CMK (cell line): ENCODE measurements around the gene WNT5A.
"Not testable (repeated sequence)": the region's sequence is repeated elsewhere in the genome, so short reads cannot be mapped to it uniquely, and the experiment has no call there.

Experiments used
- DNase-seq: peaks from one replicate; pipeline ENCODE4 v3.0.0-alpha.2; 2010; ENCODE audit warnings: low read depth

Gene WNT5A

GRCh38 chr3:55505776-55506175 lies 18.7 kb upstream of the WNT5A start:
- DNase-seq, result no peak

GRCh38 chr3:55505102-55505501 lies 18.0 kb upstream of the WNT5A start:
- DNase-seq, result not testable (repeated sequence)

DNA sequence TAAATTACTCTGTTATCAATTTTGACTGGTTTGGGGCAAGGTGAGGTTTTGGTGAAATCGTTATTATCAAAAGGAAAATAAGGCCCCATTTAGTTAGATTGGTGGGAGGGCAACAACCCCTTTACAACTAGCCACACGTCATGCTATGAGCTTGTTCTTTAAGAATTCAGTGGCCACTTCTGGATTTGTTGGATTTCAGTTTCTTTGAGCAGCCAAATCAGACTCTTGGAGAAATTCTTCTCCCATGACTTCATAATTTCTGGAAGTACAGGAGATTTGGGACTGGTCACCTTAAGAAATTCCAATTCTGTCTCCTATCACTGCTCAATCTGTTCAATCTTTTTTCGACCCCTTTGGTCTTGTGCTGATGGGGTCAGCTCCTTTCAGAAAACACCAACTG lies 14.8 kb upstream of the WNT5A start:
- DNase-seq, result no peak

- DNase-seq, result no peak
Observed at GRCh38 chr3:55500555-55501330, 13.6 kb upstream of the WNT5A start.

- no peak for DNase-seq
Observed at GRCh38 chr3:55498520-55498919, 11.4 kb upstream of the WNT5A start.

- DNase-seq, result no peak
Observed at GRCh38 chr3:55497250-55497649, 10.1 kb upstream of the WNT5A start.

- no peak for DNase-seq
Observed at GRCh38 chr3:55494976-55495375, 7.9 kb upstream of the WNT5A start.

- DNase-seq, result no peak
Observed at GRCh38 chr3:55492976-55493375, 5.9 kb upstream of the WNT5A start.

DNA sequence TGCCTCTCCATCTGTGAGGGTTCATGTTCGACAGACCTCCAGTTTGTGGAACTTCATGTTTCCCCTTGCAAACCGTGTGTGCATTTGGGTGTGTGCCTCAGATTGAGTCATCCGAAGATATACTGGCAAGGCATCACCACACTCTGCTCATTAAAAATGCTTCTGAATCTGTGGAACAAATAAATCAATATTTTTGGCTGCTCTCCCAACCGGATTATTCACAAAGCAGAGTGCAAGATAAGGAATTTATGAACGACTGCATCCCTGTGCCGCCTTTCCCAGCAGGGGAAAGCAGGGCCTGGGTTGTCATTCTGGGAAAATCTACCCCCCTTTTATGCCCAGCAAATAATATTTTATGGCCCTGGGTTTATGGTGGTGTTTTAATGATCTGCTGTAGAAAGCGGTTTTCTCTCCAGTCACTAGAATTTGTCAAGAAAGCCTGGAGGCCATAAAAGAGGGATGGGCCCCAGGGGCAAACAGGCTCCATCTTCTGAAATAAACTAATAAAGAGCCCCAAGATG lies 4.2 kb upstream of the WNT5A start:
- no peak for DNase-seq

DNA sequence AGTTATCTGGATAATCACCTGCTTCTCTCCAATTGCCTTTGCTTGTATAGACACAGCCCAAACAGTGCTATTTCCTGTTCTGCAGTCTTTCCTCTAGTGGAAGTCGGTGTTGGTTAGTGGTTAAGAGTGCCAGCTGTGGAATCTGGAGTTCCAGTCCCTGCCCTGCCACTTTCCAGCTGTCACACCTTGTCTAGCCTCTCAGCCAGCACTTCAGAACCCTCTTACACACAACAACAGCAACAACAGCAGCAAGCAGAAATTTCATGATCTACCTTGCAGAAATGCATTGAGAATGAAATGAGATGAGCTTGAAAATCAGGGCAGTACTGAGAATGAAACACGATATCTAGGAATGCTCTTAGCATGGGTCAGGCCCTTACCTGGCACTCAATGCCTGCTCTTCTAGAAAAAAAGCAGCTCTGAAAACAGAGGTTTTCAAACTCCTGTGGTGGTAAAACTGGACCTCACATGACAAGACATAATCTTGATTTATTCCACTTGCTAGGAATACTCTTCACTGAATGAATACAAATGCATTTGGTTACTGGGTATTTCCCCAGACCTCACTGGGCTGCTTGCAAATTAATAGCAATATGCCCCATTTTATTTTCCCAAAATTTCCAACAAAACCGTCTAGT lies 3.3 kb upstream of the WNT5A start:
- DNase-seq, result no peak

DNA sequence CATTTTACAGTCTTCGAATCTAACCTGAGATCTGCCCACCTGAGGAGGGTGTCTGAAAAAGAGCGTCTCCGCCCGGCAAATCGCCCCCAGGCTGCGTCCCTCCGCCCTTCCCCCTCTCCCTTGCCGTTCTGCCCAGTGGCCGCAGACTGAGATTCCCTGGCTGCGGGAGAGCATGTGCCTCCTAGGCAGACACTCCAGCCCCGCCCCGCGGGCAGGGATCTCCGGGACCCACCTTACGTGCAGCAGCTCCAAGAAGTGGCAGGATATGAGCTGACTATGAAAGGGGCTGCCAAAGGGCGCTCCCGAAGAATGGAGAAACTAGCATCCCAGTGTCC lies 2.7 kb upstream of the WNT5A start:
- DNase-seq, result no peak

GRCh38 chr3:55488398-55489055 lies 1.4 kb upstream of the WNT5A start:
- no peak for DNase-seq

GRCh38 chr3:55487381-55488241 lies 505 bp upstream of the WNT5A start:
- DNase-seq, result no peak

DNA sequence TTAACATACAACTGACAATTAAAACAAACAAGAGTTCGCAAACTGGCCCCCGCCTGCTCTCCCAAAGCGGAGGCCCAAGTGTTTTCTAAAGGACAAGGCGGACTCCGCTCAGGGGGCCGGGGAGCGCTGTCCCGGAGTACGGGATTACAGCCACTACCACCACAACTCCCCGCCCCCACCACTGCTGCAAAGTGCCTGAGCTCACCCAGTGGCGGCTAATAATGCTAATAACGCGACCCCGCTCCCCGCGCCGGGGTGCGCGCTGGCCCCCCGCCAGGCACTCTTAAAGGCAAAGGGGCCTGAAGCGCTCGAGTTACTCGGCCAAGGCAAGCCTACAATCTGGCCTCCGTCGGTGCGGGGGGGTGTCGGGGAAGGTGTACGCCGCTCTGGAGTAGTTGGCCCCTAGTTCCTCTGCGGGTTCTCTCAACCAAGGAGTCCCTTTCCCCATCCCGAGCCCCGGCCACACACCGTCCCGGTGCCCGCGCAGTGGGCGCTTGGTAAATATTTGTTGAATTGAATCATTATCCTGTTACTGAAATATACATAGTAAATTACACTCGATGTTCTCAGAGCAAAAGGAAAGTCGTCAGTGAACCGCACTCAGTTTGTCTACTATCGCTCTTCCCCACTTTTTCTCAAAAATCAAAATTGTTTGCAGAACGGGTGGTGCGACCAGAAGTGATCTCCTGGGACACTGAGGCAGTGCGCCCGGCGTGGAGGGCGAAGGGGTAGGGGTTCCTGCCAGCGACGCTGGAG lies 827 bp downstream of the WNT5A start:
- no peak for DNase-seq

DNA sequence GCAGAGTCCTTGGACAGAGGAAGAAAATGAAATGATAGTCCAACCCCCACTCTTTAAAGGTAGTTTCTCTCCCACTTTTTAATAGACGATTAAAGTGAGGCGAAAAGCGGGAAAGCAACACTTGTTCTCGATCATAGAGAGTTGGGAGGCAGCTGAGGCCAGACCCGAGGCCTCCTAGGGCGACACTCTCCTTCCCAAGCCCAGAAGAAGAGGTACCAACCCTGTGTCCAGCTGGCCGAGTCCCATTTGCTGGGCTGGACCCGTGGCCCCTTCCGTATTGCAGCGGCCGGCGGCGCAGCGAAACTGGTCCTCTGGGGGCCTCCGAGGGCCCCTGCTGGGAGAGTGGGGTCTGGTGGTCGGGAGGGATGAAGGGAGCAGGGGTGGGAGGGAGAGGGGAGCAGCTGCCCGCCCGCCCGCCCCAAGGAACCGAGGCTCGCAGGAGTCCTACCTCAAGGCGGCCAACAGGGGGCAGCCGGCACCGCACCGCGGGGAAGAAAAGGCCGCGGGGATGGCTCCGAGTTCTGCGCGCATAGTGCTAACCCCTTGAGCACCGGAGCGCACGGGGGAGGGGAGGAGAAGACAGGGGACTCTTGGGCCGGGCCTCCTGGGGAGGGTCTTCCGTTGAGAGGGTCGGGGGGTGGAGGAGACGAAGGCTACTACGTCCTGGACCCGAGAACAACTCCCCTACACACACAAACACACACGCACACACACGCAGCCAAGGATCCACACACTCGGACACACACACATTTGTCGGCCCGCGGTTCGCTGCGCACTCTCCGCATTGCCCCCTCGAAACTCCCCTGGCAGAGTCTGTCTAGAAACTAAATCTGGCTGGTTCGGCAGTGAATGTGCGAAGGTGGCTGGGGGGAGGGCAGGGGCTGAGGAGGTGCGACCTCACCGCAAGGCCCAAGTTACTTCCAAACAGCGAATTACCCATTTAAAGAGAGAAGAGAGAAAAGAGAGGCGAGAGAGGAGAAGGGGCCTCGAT lies 2.0 kb downstream of the WNT5A start:
- no peak for DNase-seq

GRCh38 chr3:55484191-55484689 lies 2.9 kb downstream of the WNT5A start:
- no peak for DNase-seq

DNA sequence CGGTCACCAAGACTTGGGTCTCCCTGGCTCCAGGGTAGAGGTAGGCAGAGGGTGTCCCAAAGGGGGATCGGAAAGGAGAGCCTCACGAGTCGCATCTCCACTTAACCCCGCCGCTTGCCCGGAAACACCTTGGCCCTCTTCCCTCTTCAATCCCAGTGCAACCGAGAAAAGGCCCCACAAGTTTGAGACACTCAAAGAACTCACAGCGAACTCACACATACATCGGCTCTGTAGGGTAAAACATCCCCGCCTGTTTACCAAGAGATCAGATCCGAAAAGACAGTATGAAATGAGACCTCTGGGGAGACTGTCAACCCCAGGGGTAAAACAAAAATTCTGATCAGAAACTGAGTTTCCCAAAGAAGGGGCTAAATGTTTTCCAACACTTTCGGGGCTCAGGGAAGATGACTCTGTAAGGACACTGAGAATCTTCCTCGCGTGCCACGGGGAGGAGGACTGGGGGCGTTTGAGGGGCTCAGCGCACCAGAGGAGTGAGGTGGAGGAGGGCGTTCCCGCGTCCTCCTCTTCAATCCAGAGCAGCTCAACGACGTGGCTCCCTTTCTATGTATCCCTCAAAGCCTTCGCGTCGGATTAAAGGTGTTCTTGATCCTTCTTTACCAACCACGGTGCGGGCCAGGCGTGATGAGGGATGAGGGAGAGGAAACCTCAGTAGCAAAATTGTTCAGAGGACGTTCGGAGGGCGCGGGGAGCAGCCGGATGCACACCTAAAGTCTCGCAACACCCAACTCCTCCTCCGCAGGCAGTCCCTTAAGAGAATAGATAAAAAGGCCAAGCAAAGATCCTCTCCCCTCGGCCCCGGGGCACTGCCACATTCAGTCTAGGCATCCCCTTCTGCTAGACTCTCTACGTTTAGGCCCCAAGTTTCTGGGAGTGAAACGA lies 3.7 kb downstream of the WNT5A start:
- no peak for DNase-seq

DNA sequence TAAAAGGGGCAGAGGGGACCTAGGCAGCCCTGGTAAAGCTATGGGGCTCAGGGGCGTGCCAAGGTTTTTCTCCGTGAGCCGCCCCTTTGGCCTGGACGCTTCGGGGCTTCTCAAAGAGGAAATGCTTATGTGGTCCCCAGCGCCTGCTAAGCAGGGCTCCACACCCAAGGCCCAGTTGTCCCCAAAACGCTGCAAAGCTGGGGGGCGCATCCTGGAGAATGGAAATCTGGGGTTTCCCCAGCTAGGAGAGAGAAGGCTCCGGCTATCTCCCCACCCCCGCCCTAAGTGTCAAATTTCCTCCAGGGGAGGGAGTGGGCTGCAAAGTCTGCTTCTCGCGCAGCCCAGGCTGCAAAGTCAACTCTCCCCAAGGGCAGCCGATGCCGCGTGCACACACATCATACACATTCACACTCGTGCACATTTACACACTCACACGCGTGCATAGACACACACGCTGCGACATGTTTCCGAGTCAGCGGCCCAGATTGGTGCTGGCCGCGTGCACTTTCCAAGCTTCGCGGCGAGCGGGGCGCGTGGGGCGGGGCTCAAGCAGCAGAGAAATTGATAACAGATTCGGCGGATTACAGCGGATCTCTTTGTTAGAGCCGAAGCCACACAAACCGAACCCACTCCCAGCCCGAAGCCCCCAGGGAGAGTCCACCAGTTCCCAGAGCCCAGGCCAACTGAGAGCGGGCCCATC lies 4.5 kb downstream of the WNT5A start:
- no peak for DNase-seq
